ENCODE results near the gene MAML2. TPM values are rescaled to one million over a fixed set of nuclear protein-coding genes. Genes with fewer than 3 reads are reported as not detected.

MAML2 gene
- total and polyA plus RNA-seq, 4 donors: 3.8 to 41.8 (median 13.7) TPM

DNA sequence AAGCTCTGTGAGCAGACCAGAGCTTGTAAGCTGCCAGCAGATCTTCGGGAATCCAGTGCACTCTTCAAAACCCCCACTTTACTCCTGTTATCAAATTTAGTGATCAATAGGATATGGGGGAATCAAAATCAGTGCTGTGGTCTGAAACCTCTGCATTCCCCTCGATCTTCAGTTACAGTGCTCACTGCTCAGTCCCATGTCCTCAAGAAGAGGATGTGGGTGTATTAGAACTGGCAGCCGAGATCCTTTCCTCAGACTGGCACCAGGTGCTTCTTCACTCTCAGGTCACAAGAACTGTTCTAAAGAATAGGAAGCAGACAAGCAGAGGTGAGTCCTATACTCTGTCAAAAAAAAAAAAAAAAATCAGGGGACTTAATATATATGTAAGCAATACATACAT, 15.3 kb upstream of the MAML2 start:
- WGBS, 2 donors: 88 to 93% methylated on average over 3 of the region's 3 CpGs
- DNase-seq: no peak
- H3K9ac ChIP-seq (ENCODE audit: insufficient read depth in 1 of 2, low read length in 2 of 2): no peak overlapping the region
- H3K36me3 ChIP-seq (ENCODE audit: control insufficient read depth in 4 of 4, insufficient read depth in 4 of 4, low read length in 4 of 4): peaks cover 3 to 31% (median 16%) of the 10 kb centered on the region in 4 donors
- H3K27me3 ChIP-seq (ENCODE audit: control insufficient read depth in 3 of 3, insufficient read depth in 3 of 3, low read length in 2 of 3): no peaks in the 10 kb centered on the region
- H3K27ac ChIP-seq (ENCODE audit: low read depth in 1 of 2, low read length in 1 of 2): no peak overlapping the region
- H3K4me1 ChIP-seq (ENCODE audit: control insufficient read depth in 5 of 5, insufficient read depth in 5 of 5, low read length in 5 of 5): no peaks in the 10 kb centered on the region
- TF ChIP-seq, protein P1, sequence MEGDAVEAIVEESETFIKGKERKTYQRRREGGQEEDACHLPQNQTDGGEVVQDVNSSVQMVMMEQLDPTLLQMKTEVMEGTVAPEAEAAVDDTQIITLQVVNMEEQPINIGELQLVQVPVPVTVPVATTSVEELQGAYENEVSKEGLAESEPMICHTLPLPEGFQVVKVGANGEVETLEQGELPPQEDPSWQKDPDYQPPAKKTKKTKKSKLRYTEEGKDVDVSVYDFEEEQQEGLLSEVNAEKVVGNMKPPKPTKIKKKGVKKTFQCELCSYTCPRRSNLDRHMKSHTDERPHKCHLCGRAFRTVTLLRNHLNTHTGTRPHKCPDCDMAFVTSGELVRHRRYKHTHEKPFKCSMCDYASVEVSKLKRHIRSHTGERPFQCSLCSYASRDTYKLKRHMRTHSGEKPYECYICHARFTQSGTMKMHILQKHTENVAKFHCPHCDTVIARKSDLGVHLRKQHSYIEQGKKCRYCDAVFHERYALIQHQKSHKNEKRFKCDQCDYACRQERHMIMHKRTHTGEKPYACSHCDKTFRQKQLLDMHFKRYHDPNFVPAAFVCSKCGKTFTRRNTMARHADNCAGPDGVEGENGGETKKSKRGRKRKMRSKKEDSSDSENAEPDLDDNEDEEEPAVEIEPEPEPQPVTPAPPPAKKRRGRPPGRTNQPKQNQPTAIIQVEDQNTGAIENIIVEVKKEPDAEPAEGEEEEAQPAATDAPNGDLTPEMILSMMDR (IDR thresholded peaks at IDR 0.05; ENCODE audit: control extremely low read depth, extremely low read depth): no peak
- no peak overlapping the region for H3K4me3 ChIP-seq
- ATAC-seq (ENCODE audit: insufficient read depth, low FRiP score): no peak
- H3K9me3 ChIP-seq (ENCODE audit: control insufficient read depth in 4 of 4, insufficient read depth in 3 of 4, low read length in 3 of 4): no peaks in the 10 kb centered on the region

DNA sequence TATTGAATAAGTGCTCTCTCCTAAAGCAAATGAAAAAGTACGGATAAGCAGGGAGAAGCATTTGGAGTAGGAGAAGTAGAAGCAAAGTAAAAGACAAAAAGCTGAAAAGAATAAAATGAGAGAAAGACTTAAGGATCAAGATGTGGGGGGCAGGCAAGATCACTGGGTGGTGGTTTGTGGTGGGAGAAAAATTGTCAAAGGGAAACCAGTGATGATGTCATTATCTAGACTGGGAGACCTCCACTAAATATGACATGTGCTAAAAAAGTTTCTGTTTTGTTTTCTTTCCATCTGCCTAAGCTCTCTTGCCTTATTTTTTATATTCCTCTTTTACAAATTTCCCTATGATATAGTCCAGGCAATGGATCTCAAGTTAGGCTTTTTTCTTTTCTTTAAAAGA, 14.8 kb upstream of the MAML2 start:
- Histone ChIP-seq H3K27me3 (ENCODE audit: control insufficient read depth in 3 of 3, insufficient read depth in 3 of 3, low read length in 2 of 3) (no peaks in the 10 kb centered on the region), H3K9ac (ENCODE audit: insufficient read depth in 1 of 2, low read length in 2 of 2) (no peak overlapping the region), H3K4me3 (no peak overlapping the region), H3K9me3 (ENCODE audit: control insufficient read depth in 4 of 4, insufficient read depth in 3 of 4, low read length in 3 of 4) (no peaks in the 10 kb centered on the region), H3K36me3 (ENCODE audit: control insufficient read depth in 4 of 4, insufficient read depth in 4 of 4, low read length in 4 of 4) (peaks cover 3 to 31% (median 16%) of the 10 kb centered on the region in 4 donors), H3K27ac (ENCODE audit: low read depth in 1 of 2, low read length in 1 of 2) (no peak overlapping the region), H3K4me1 (ENCODE audit: control insufficient read depth in 5 of 5, insufficient read depth in 5 of 5, low read length in 5 of 5) (no peaks in the 10 kb centered on the region)
- TF ChIP-seq, protein P1 (IDR thresholded peaks at IDR 0.05; ENCODE audit: control extremely low read depth, extremely low read depth): no peak
- DNase-seq (no peak), ATAC-seq (ENCODE audit: insufficient read depth, low FRiP score) (no peak)
- 97 to 100% methylated on average over 1 of the region's 1 CpG for WGBS, 2 donors

DNA sequence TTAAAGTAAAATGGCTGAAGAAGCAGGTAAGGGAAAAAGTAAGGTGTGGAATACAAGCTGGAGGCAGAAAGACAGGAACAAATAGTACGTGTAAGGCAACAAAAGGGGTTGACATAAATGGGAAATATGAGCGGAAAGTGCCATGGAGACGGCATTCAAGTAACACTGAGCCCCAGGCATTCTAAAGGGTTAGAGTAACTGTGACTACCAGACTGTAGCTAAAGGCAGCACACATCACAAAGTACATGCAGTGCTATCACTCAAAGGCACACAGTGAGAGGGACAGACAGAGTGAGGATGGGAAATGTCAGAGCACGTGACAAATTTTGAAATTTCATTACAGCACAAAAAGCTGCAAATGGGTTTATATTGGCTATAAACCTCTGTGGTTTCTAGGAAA, 13.9 kb upstream of the MAML2 start:
- no peak for DNase-seq
- Histone ChIP-seq H3K4me1 (ENCODE audit: control insufficient read depth in 5 of 5, insufficient read depth in 5 of 5, low read length in 5 of 5) (no peaks in the 10 kb centered on the region), H3K4me3 (no peak overlapping the region), H3K9me3 (ENCODE audit: control insufficient read depth in 4 of 4, insufficient read depth in 3 of 4, low read length in 3 of 4) (no peaks in the 10 kb centered on the region), H3K27me3 (ENCODE audit: control insufficient read depth in 3 of 3, insufficient read depth in 3 of 3, low read length in 2 of 3) (no peaks in the 10 kb centered on the region), H3K9ac (ENCODE audit: insufficient read depth in 1 of 2, low read length in 2 of 2) (no peak overlapping the region), H3K36me3 (ENCODE audit: control insufficient read depth in 4 of 4, insufficient read depth in 4 of 4, low read length in 4 of 4) (peaks cover 3 to 32% (median 17%) of the 10 kb centered on the region in 4 donors), H3K27ac (ENCODE audit: low read depth in 1 of 2, low read length in 1 of 2) (no peak overlapping the region)
- WGBS, 2 donors: 97% methylated on average over 4 of the region's 4 CpGs
- TF ChIP-seq, protein P1 (IDR thresholded peaks at IDR 0.05; ENCODE audit: control extremely low read depth, extremely low read depth): no peak
- ATAC-seq (ENCODE audit: insufficient read depth, low FRiP score): no peak
